ENCODE measurements around the gene TMEM38B. TPM values are rescaled to one million over a fixed set of nuclear protein-coding genes. Genes with fewer than 3 reads are reported as not detected.

The TMEM38B gene
- total and polyA plus RNA-seq, 2 donors (not counting 3 experiments of a cell fraction or from before 2014, with no cell fraction given): 4.2 to 7.7 TPM

- no peaks in the 10 kb centered on the region for H3K9me3 ChIP-seq (replicated peaks; ENCODE audit: control insufficient read depth, insufficient read depth, low read length)
- H3K9me1 ChIP-seq (replicated peaks; ENCODE audit: control insufficient read depth, extremely low read depth, insufficient read depth, low read length): no peaks in the 10 kb centered on the region
- dilution Hi-C loops (cut with MboI; ENCODE audit: extremely low pct_ligation_motif_present, low sequenced_read_pairs): no loop called here
- TF ChIP-seq POLR2AphosphoS5 (IDR thresholded peaks at IDR 0.05; ENCODE audit: insufficient read depth, low read depth, low read length) (no peak), FOS (IDR thresholded peaks at IDR 0.05; ENCODE audit: borderline replicate concordance, insufficient read depth, low read length) (no peak), POLR2A (IDR thresholded peaks at IDR 0.05; ENCODE audit: low read depth, low read length) (no peak), MYC (IDR thresholded peaks at IDR 0.05; ENCODE audit: low read depth, low read length) (no peak), JUN (IDR thresholded peaks at IDR 0.05; ENCODE audit: borderline replicate concordance, insufficient read depth, insufficient read length, low read depth) (no peak)
- no TSS peak for BruUV-seq (replicated peaks)
- no peaks in the 10 kb centered on the region for H3K79me2 ChIP-seq (ENCODE audit: control insufficient read depth, insufficient read depth, low read length)
- no peaks in the 10 kb centered on the region for H3K36me3 ChIP-seq (ENCODE audit: control insufficient read depth in 2 of 2, extremely low read depth in 1 of 2, insufficient read depth in 2 of 2, low read length in 2 of 2)
- DNase-seq (ENCODE audit: low read depth, low spot score) (no peak), FAIRE-seq (no peak)
- no peaks in the 10 kb centered on the region for H4K20me1 ChIP-seq (replicated peaks; ENCODE audit: control insufficient read depth, extremely low read depth, insufficient read depth, low read length)
- H2AFZ ChIP-seq (ENCODE audit: low read depth, low read length): no peak overlapping the region
- no peaks in the 10 kb centered on the region for H3K27me3 ChIP-seq (ENCODE audit: control insufficient read depth in 2 of 2, insufficient read depth in 2 of 2, low read length in 2 of 2)
- no peak overlapping the region for H3K27ac ChIP-seq (ENCODE audit: insufficient read depth, low read depth, low read length)
- no peaks in the 10 kb centered on the region for H3K4me1 ChIP-seq (ENCODE audit: control insufficient read depth, extremely low read depth, insufficient read depth, low read length)
- H3K4me3 ChIP-seq (replicated peaks in 1 of 3; ENCODE audit: insufficient read depth in 1 of 3, low read depth in 1 of 3, low read length in 3 of 3): no peak overlapping the region
- ChIA-PET CTCF (interaction anchor here (1.1 to 1.7 kb wide), 4 partner anchors 9 to 22 kb away, joined by 3 read pairs; no protein-coding TSS in a partner anchor), POLR2A (no interaction called here)
- no peak overlapping the region for H3K9ac ChIP-seq (replicated peaks; ENCODE audit: extremely low read depth, insufficient read depth, low read length)
- intact Hi-C loops (cut with micrococcal nuclease): no loop called here
- H3K4me2 ChIP-seq (ENCODE audit: insufficient read depth, low read length): no peak overlapping the region
Measured at GRCh38 chr9:105714020-105714331, 19.6 kb downstream of the TMEM38B start.

- Histone ChIP-seq H3K9me3 (replicated peaks; ENCODE audit: control insufficient read depth, insufficient read depth, low read length) (no peaks in the 10 kb centered on the region), H3K4me2 (ENCODE audit: insufficient read depth, low read length) (no peak overlapping the region), H2AFZ (ENCODE audit: low read depth, low read length) (no peak overlapping the region), H3K27ac (ENCODE audit: insufficient read depth, low read depth, low read length) (no peak overlapping the region), H3K79me2 (ENCODE audit: control insufficient read depth, insufficient read depth, low read length) (no peaks in the 10 kb centered on the region), H3K9me1 (replicated peaks; ENCODE audit: control insufficient read depth, extremely low read depth, insufficient read depth, low read length) (no peaks in the 10 kb centered on the region), H3K27me3 (ENCODE audit: control insufficient read depth in 2 of 2, insufficient read depth in 2 of 2, low read length in 2 of 2) (no peaks in the 10 kb centered on the region), H4K20me1 (replicated peaks; ENCODE audit: control insufficient read depth, extremely low read depth, insufficient read depth, low read length) (no peaks in the 10 kb centered on the region), H3K4me1 (ENCODE audit: control insufficient read depth, extremely low read depth, insufficient read depth, low read length) (no peaks in the 10 kb centered on the region), H3K36me3 (ENCODE audit: control insufficient read depth in 2 of 2, extremely low read depth in 1 of 2, insufficient read depth in 2 of 2, low read length in 2 of 2) (no peaks in the 10 kb centered on the region), H3K4me3 (replicated peaks in 1 of 3; ENCODE audit: insufficient read depth in 1 of 3, low read depth in 1 of 3, low read length in 3 of 3) (no peak overlapping the region), H3K9ac (replicated peaks; ENCODE audit: extremely low read depth, insufficient read depth, low read length) (no peak overlapping the region)
- dilution Hi-C loops (cut with MboI; ENCODE audit: extremely low pct_ligation_motif_present, low sequenced_read_pairs): no loop called here
- POLR2A ChIA-PET: no interaction called here
- intact Hi-C loops (cut with micrococcal nuclease): no loop called here
- CTCF ChIA-PET: interaction anchor here (1.0 kb wide), 2 partner anchors 25 to 91 kb away, joined by 3 read pairs; no protein-coding TSS in a partner anchor
- DNase-seq (ENCODE audit: low read depth, low spot score): no peak
- no peak for FAIRE-seq
- no TSS peak for BruUV-seq (replicated peaks)
- TF ChIP-seq POLR2AphosphoS5 (IDR thresholded peaks at IDR 0.05; ENCODE audit: insufficient read depth, low read depth, low read length): no peak
- TF ChIP-seq MAX (IDR thresholded peaks at IDR 0.05; ENCODE audit: insufficient read depth, insufficient read length): no peak
- TF ChIP-seq POLR2A (IDR thresholded peaks at IDR 0.05; ENCODE audit: low read depth, low read length): no peak
- no peak for TF ChIP-seq MYC (IDR thresholded peaks at IDR 0.05; ENCODE audit: low read depth, low read length)
Measured at GRCh38 chr9:105716146-105716545, 21.8 kb downstream of the TMEM38B start.
